B cell (primary cell): ENCODE measurements around the gene HOXA9. TPM values are rescaled to one million over a fixed set of nuclear protein-coding genes. Genes with fewer than 3 reads are reported as not detected.

Source experiments
- ATAC-seq: fragments of 200-7000 bp; cut with Tn5 transposase; one replicate; pipeline ENCODE4 v1.10.0; 2021; ENCODE audit warnings: low read depth, mild to moderate bottlenecking, moderate number of reproducible peaks, moderate library complexity
- CTCF ChIA-PET: fragments of 350-600 bp; sonication (Branson Sonifier 250); formaldehyde crosslinking; loops from one replicate; lab custom pipeline; 2021; ENCODE audit warnings: antibody characterized with exemption, inconsistent platforms; lab: Charles Lee
- POLR2A ChIA-PET: fragments of 350-600 bp; sonication (Branson Sonifier 250); formaldehyde crosslinking; loops from one replicate; lab custom pipeline; 2021; ENCODE audit warnings: antibody characterized with exemption; lab: Charles Lee
- DNase-seq: peaks from one replicate; pipeline ENCODE4 v3.0.0; 2013
- H2AFZ ChIP-seq: 2 replicates; pipeline ENCODE4 v1.6.1; 2012; ENCODE audit warnings: mild to moderate bottlenecking, low read depth, low read length; ENCODE audit not compliant: insufficient read depth, poor library complexity, severe bottlenecking
- H3K27ac ChIP-seq, 2 donors: 1 replicate in 1 of 2; 2 replicates in 1 of 2; pipeline ENCODE4 v1.5.1; 2012 to 2013; ENCODE audit warnings: low read length in 2 of 2, mild to moderate bottlenecking in 2 of 2, moderate library complexity in 1 of 2
- H3K27me3 ChIP-seq, 4 experiments: fragments of 200-600 bp in 1 of 4; sonication (generic) in 1 of 4; replicated peaks in 1 of 4; 1 replicate in 2 of 4; 2 replicates in 2 of 4; pipeline versions ENCODE4 v1.6.1 to v1.7.0; 2013 to 2016; ENCODE audit warnings: low read length in 3 of 4, mild to moderate bottlenecking in 2 of 4, mixed read lengths in 1 of 4, moderate library complexity in 1 of 4; ENCODE audit not compliant: insufficient read depth in 4 of 4, control insufficient read depth in 3 of 4; ENCODE audit errors: control extremely low read depth in 1 of 4
- H3K36me3 ChIP-seq, 2 experiments: replicated peaks in 1 of 2; 1 replicate in 1 of 2; 2 replicates in 1 of 2; pipeline versions ENCODE4 v1.6.1 to v1.7.1; 2013; ENCODE audit warnings: low read length in 1 of 2; ENCODE audit not compliant: insufficient read depth in 2 of 2, control insufficient read depth in 1 of 2; ENCODE audit errors: control extremely low read depth in 1 of 2, extremely low read depth in 1 of 2
- H3K4me1 ChIP-seq, 2 donors: fragments of 200-600 bp in 1 of 2; sonication (generic) in 1 of 2; 1 replicate in 1 of 2; 2 replicates in 1 of 2; pipeline versions ENCODE4 v1.5.1 to v1.6.1; 2013 to 2017; ENCODE audit warnings: low read length in 2 of 2; ENCODE audit not compliant: control insufficient read depth in 2 of 2, insufficient read depth in 2 of 2
- H3K4me2 ChIP-seq: replicated peaks from 2 replicates; pipeline ENCODE3; 2012; ENCODE audit warnings: mild to moderate bottlenecking, low read depth, low read length; ENCODE audit not compliant: poor library complexity, severe bottlenecking
- H3K4me3 ChIP-seq, 5 experiments: fragments of 200-600 bp in 1 of 5; sonication (generic) in 1 of 5; 1 replicate in 3 of 5; 2 replicates in 2 of 5; pipeline versions ENCODE4 v1.5.1 to v1.7.0; 2011 to 2016; ENCODE audit warnings: low read length in 4 of 5, mild to moderate bottlenecking in 4 of 5, low read depth in 2 of 5, control low read depth in 1 of 5, moderate library complexity in 1 of 5; ENCODE audit not compliant: insufficient read depth in 1 of 5; ENCODE audit errors: control extremely low read depth in 1 of 5, extremely low read depth in 1 of 5
- H3K79me2 ChIP-seq: fragments of 200-600 bp; sonication (generic); one replicate; pipeline ENCODE4 v1.6.0; 2016; ENCODE audit warnings: low read length; ENCODE audit not compliant: control insufficient read depth, insufficient read depth
- H3K9ac ChIP-seq: fragments of 200-600 bp; sonication (generic); 2 replicates; pipeline ENCODE4 v1.6.1; 2017; ENCODE audit warnings: mild to moderate bottlenecking, low read length, moderate library complexity
- H3K9me3 ChIP-seq, 3 donors: one replicate each; pipeline versions ENCODE4 v1.6.1 to v1.7.1; 2013; ENCODE audit warnings: low read length in 2 of 3; ENCODE audit not compliant: control insufficient read depth in 2 of 3, insufficient read depth in 1 of 3; ENCODE audit errors: control extremely low read depth in 1 of 3
- H4K20me1 ChIP-seq: 2 replicates; pipeline ENCODE4 v1.6.0; 2012; ENCODE audit warnings: mild to moderate bottlenecking, low read length; ENCODE audit not compliant: insufficient read depth, control insufficient read depth, poor library complexity, severe bottlenecking
- H3K27ac Mint-ChIP-seq: one replicate; pipeline ENCODE4 v1.8.0; 2021; ENCODE audit warnings: mixed read lengths
- H3K27me3 Mint-ChIP-seq: one replicate; pipeline ENCODE4 v1.8.0; 2021; ENCODE audit warnings: mixed read lengths
- H3K4me1 Mint-ChIP-seq: one replicate; pipeline ENCODE4 v1.8.0; 2021; ENCODE audit warnings: mixed read lengths
- H3K4me3 Mint-ChIP-seq: one replicate; pipeline ENCODE4 v1.8.0; 2021; ENCODE audit warnings: mixed read lengths
- H3K9me3 Mint-ChIP-seq: one replicate; pipeline ENCODE4 v1.8.0; 2022; ENCODE audit warnings: mixed read lengths; ENCODE audit not compliant: insufficient read depth
- EZH2 ChIP-seq: IDR thresholded peaks from 2 replicates; pipeline ENCODE4 v1.6.1; 2012; ENCODE audit warnings: borderline replicate concordance, low read depth, mild to moderate bottlenecking, moderate library complexity, low read length; ENCODE audit not compliant: insufficient read depth, poor library complexity, severe bottlenecking
- WGBS: methylation state at CpG from one replicate; pipeline ENCODE4 v1.1.5; 2013; ENCODE audit warnings: missing lambda C conversion rate; ENCODE audit not compliant: insufficient coverage; 5-methylcytosine and 5-hydroxymethylcytosine counted together
- intact Hi-C: fragments of 100-400 bp; cut with micrococcal nuclease; formaldehyde crosslinking; loops from one replicate; pipeline ENCODE4 v1.10.0; 2022
- polyA plus RNA-seq: library from polyadenylated mRNA; depleted of rRNA; stranded (reverse); fragments of >200 nt; gene quantifications from 2 replicates; pipeline ENCODE4 v1.2.3, GENCODE V29; 2012
- total RNA-seq, 2 donors: library from RNA; stranded (reverse); fragments of 120-200 nt in 1 of 2; gene quantifications; 1 replicate in 1 of 2; 2 replicates in 1 of 2; pipeline versions ENCODE4 v1.2.3 to v1.2.4, GENCODE V29; 2013 to 2022
- TF ChIP-seq, protein P1 (sequence below): fragments of 200-600 bp; IDR thresholded peaks from one replicate; pipeline ENCODE4 v1.8.0; 2022; ENCODE audit warnings: antibody characterized with exemption, mild to moderate bottlenecking

Gene HOXA9
- total and polyA plus RNA-seq, 2 donors (not counting 1 experiment from before 2014, with no cell fraction given): 0.07 TPM; not detected in 1

DNA sequence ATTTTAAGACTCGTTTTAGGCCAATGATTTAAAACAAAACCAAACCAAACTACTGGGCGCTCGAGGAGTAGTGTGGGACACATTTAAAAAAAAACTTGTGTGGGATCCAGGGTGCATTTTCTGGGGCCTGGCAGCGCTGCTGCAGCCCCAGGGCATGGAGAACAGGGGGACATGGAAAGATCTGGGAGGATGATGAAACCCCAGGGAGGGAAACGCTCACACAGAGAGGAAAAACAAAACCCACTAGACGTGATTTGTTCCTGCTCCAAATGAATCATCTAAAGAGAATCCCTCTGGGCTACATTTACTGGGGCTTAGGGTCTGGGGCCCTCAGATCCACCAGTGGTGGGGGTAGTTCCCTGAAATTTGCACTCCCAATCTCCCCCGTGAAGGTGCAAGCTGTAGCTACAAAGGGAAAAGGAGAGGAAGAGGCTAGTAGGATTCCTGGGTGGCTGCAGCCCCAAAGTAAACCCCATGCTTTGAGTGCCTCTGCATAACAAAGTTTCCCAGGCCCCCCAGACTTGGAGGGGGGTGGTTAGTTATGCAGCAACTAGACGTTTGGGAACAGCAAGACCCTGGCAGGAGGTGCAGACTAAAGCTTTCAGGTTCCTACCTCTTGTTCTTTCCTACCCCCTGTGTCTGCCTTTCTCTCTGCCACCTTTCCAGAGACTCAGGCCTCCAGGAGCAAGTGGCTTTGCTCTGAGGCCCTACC, 49.1 kb upstream of the HOXA9 start:
- WGBS: 92% methylated on average over 2 of the region's 8 CpGs
- no peaks in the 10 kb centered on the region for H3K36me3 ChIP-seq
- TF ChIP-seq, protein P1, sequence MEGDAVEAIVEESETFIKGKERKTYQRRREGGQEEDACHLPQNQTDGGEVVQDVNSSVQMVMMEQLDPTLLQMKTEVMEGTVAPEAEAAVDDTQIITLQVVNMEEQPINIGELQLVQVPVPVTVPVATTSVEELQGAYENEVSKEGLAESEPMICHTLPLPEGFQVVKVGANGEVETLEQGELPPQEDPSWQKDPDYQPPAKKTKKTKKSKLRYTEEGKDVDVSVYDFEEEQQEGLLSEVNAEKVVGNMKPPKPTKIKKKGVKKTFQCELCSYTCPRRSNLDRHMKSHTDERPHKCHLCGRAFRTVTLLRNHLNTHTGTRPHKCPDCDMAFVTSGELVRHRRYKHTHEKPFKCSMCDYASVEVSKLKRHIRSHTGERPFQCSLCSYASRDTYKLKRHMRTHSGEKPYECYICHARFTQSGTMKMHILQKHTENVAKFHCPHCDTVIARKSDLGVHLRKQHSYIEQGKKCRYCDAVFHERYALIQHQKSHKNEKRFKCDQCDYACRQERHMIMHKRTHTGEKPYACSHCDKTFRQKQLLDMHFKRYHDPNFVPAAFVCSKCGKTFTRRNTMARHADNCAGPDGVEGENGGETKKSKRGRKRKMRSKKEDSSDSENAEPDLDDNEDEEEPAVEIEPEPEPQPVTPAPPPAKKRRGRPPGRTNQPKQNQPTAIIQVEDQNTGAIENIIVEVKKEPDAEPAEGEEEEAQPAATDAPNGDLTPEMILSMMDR: no peak
- TF ChIP-seq EZH2: no peak

More for the DNA sequence above, 49.1 kb upstream of the HOXA9 start:
- Histone ChIP-seq H2AFZ (no peak overlapping the region), H3K27ac (no peak overlapping the region), H3K4me3 (no peak overlapping the region), H3K27me3 (peaks cover 0 to 86% (median 51%) of the 10 kb centered on the region in 4 experiments), H3K4me2 (no peak overlapping the region), H3K79me2 (no peaks in the 10 kb centered on the region), H3K9ac (no peak overlapping the region), H4K20me1 (no peaks in the 10 kb centered on the region), H3K9me3 (peaks cover 0 to 22% (median 0%) of the 10 kb centered on the region in 3 donors), H3K4me1 (peaks cover 17 to 22% of the 10 kb centered on the region in 2 donors)
- Mint-ChIP-seq H3K27me3 (peaks cover 74% of the 10 kb centered on the region), H3K4me1 (peaks cover 17% of the 10 kb centered on the region), H3K4me3 (no peak overlapping the region), H3K9me3 (no peaks in the 10 kb centered on the region), H3K27ac (no peak overlapping the region)
- ChIA-PET CTCF (interaction anchor here (1.2 kb wide), 1 partner anchor 18 kb away, joined by 4 read pairs; no protein-coding TSS in a partner anchor), POLR2A (no interaction called here)
- DNase-seq: no peak
- intact Hi-C loops: loop anchor here (5.0 kb wide), 2 partner anchors 363 to 558 kb away; no protein-coding TSS in a partner anchor
- ATAC-seq: no peak
